ENCODE measurements around the gene RRP1B. TPM values are rescaled to one million over a fixed set of nuclear protein-coding genes. Genes with fewer than 3 reads are reported as not detected.
"Not testable (repeated sequence)": the region's sequence is repeated elsewhere in the genome, so short reads cannot be mapped to it uniquely, and the experiment has no call there.

Gene RRP1B
- 27.7 and 43.3 TPM in 2 replicates for total RNA-seq (ENCODE audit: low replicate concordance)
- long read RNA-seq, partial matches to known transcripts, result 8 of 11 reads
- long read RNA-seq, other reads (novel, unspliced or antisense), result 3 of 11 reads

GRCh38 chr21:43659136-43660000 is at the start of gene RRP1B, which contains the start of gene HSF2BP:
TSS of gene RRP1B (plus strand) at chr21:43659560. CDS start at chr21:43659665, 105 bp downstream.
TSS of gene HSF2BP (minus strand) at chr21:43659488. CDS start at chr21:43658096, 1,392 bp downstream.
- H3K27me3 Mint-ChIP-seq, result no peaks in the 10 kb centered on the region
- peak within 1 kb of the TSS; percentile 93 for H3K4me3 Mint-ChIP-seq
- peaks cover 6% of the 10 kb centered on the region for H3K36me3 Mint-ChIP-seq
- TF ChIP-seq, protein P1, sequence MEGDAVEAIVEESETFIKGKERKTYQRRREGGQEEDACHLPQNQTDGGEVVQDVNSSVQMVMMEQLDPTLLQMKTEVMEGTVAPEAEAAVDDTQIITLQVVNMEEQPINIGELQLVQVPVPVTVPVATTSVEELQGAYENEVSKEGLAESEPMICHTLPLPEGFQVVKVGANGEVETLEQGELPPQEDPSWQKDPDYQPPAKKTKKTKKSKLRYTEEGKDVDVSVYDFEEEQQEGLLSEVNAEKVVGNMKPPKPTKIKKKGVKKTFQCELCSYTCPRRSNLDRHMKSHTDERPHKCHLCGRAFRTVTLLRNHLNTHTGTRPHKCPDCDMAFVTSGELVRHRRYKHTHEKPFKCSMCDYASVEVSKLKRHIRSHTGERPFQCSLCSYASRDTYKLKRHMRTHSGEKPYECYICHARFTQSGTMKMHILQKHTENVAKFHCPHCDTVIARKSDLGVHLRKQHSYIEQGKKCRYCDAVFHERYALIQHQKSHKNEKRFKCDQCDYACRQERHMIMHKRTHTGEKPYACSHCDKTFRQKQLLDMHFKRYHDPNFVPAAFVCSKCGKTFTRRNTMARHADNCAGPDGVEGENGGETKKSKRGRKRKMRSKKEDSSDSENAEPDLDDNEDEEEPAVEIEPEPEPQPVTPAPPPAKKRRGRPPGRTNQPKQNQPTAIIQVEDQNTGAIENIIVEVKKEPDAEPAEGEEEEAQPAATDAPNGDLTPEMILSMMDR (conservative IDR thresholded peaks at IDR 0.05), result no peak
- DNase-seq (ENCODE audit: extremely low spot score, unreplicated experiment), result peak; percentile 88
- H3K9me3 Mint-ChIP-seq, result no peaks in the 10 kb centered on the region
- peaks cover 25% of the 10 kb centered on the region for H3K4me1 Mint-ChIP-seq (ENCODE audit: unreplicated experiment)
- peak within 1 kb of the TSS; percentile 85 for H3K27ac Mint-ChIP-seq

DNA sequence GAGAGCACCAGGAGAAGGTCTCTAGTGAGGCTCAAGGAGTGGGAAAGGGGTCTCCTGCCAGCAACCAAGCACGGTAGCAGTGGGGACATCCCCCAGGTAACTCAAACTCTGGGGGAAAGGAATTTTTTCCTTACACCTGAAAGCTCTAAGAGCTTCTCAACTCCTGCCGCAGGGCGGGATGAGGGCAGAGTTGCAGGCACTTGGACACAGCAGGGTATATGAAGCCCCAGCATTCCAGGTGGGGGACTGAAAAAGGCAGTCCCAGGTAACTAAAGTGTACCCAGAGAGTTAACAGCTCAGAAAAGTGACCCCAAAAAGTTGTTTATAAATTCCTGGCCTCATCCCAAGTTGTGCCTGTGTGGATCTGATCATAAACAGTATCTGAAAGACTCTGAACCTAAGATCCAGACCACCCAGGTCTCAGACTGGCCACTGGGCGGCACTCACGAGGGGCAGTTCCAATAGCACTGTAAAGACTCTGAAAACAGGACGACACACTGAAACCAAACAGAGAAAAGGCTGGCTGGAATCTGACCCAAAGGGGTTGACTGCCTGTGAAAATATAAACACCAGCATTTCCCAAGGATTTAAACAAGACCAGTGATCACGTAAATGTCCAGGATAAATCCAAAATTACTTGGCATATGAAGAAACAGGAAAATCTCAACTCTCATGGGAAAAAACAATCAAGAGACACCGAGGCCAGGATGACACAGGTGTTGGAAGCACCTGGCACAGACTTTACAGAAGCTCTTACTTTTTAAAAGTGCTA is 47.6 kb upstream of the RRP1B start:
- Mint-ChIP-seq H3K36me3 (no peaks in the 10 kb centered on the region), H3K4me3 (no peak overlapping the region), H3K27me3 (no peaks in the 10 kb centered on the region), H3K9me3 (no peaks in the 10 kb centered on the region), H3K4me1 (ENCODE audit: unreplicated experiment) (peaks cover 23% of the 10 kb centered on the region), H3K27ac (peak overlapping the region; percentile 66)
- TF ChIP-seq, protein P1 (conservative IDR thresholded peaks at IDR 0.05), result peak; percentile 79
- no peak for DNase-seq (ENCODE audit: extremely low spot score, unreplicated experiment)

DNA sequence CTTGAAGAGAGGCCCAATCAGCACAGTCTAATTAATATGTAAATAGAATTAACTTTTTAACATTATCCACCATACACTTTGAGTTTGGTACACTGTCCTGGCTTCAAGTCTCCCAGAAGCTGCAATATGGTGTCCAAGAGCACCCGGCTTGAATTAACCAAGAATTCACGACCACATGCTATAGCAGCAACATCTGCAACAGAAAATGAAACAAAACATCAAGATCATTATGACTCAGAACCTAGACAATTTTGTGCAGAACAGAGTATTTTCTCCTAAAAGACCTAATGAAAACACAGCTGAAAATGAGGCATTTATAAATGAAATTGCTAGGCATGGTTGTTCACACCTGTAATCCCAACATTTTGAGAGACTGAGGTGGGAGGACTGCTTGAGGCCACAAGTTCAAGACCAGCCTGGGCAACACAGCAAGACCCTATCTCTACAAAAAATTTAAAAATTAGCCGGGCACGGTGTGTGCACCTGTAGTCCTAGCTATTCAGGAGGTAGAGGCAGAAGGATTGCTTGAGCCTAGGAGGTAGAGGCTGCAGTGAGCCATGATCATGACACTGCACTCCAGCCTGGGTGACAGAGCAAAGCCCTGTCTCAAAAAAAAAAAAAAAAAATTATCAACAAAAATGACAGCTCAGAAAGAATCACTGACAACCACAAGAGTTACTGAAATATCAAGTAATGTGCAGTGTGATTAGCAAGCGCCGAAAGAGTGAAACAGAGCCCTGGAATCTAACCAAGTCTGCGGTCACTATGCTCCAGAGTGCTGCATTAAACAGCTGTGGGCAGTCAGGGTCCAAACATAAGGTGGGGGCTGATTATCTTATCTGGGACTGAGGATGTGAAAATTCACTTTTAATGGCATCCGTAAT is 45.4 kb upstream of the RRP1B start:
- TF ChIP-seq, protein P1 (conservative IDR thresholded peaks at IDR 0.05), result no peak
- no peaks in the 10 kb centered on the region for H3K27me3 Mint-ChIP-seq
- H3K4me3 Mint-ChIP-seq, result no peak overlapping the region
- no peaks in the 10 kb centered on the region for H3K9me3 Mint-ChIP-seq
- DNase-seq (ENCODE audit: extremely low spot score, unreplicated experiment), result no peak
- H3K4me1 Mint-ChIP-seq (ENCODE audit: unreplicated experiment), result peaks cover 20% of the 10 kb centered on the region
- H3K27ac Mint-ChIP-seq, result no peak overlapping the region
- H3K36me3 Mint-ChIP-seq, result no peaks in the 10 kb centered on the region

DNA sequence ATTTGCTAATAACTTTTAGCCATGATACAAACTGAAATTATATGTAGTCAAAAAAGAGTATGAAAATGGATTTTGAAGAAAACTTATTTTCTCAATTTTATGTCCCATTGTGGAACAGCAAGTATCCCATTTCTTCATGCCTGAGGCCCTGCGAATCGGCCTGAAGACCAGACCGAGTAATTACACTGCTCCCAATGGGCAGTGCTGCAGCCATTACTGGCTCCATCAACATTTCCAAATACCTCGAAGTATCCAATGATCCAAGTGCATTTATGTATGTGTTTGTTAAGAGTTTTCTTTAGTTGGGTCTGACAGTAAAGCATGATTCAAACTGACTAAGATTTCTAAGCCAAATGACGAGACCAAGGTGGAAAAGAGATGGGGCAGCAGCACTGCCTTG is 44.5 kb upstream of the RRP1B start:
- Mint-ChIP-seq H3K36me3 (peaks cover 5% of the 10 kb centered on the region), H3K27me3 (no peaks in the 10 kb centered on the region), H3K4me1 (ENCODE audit: unreplicated experiment) (peaks cover 14% of the 10 kb centered on the region), H3K4me3 (no peak overlapping the region), H3K9me3 (peaks cover 1% of the 10 kb centered on the region), H3K27ac (no peak overlapping the region)
- DNase-seq (ENCODE audit: extremely low spot score, unreplicated experiment), result no peak
- TF ChIP-seq, protein P1 (conservative IDR thresholded peaks at IDR 0.05), result no peak

GRCh38 chr21:43616861-43617260 is 42.5 kb upstream of the RRP1B start:
- H3K9me3 Mint-ChIP-seq; H3K4me3 Mint-ChIP-seq; H3K27ac Mint-ChIP-seq; H3K4me1 Mint-ChIP-seq (ENCODE audit: unreplicated experiment); H3K27me3 Mint-ChIP-seq; DNase-seq (ENCODE audit: extremely low spot score, unreplicated experiment): not testable (repeated sequence)
- H3K36me3 Mint-ChIP-seq, result peaks cover 13% of the 10 kb centered on the region
